ENCODE measurements around the gene HMGXB4. TPM values are rescaled to one million over a fixed set of nuclear protein-coding genes. Genes with fewer than 3 reads are reported as not detected.

HMGXB4 gene
- total RNA-seq, 2 donors from 2014 or later: 14.7 to 15.7 TPM

DNA sequence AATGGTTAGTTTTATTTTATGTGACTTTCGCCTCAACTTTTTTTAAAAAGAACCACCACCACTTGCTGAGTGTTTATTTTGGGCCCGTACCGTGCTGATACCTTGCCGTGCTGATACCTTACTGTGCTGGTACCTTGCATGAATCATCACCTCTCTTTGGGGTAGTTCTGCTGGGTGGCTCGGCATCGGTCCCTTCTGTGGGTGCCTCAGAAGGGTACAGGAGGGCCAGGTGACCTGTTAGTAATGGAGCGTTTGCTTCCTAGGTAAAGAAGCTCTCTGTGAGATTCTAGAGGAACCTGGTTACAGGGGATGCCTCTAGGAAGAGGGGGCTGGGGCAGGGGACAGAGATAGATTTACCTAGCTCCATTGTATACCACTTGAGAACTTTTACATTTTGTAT, 59.5 kb downstream of the HMGXB4 start:
- Histone ChIP-seq H3K4me1 (ENCODE audit: control insufficient read depth in 1 of 2, low read depth in 2 of 2) (peaks cover 25 to 48% of the 10 kb centered on the region in 2 donors), H3K36me3 (peaks cover 12% of the 10 kb centered on the region), H3K4me3 (no peak overlapping the region), H3K9me3 (no peaks in the 10 kb centered on the region), H3K27ac (no peak overlapping the region), H3K27me3 (replicated peaks; ENCODE audit: insufficient read depth) (no peaks in the 10 kb centered on the region)
- no peak for DNase-seq (ENCODE audit: low spot score)
- no peak for TF ChIP-seq CTCF (IDR thresholded peaks at IDR 0.05)
- ATAC-seq (ENCODE audit: insufficient number of reproducible peaks, low FRiP score, low read depth): no peak

DNA sequence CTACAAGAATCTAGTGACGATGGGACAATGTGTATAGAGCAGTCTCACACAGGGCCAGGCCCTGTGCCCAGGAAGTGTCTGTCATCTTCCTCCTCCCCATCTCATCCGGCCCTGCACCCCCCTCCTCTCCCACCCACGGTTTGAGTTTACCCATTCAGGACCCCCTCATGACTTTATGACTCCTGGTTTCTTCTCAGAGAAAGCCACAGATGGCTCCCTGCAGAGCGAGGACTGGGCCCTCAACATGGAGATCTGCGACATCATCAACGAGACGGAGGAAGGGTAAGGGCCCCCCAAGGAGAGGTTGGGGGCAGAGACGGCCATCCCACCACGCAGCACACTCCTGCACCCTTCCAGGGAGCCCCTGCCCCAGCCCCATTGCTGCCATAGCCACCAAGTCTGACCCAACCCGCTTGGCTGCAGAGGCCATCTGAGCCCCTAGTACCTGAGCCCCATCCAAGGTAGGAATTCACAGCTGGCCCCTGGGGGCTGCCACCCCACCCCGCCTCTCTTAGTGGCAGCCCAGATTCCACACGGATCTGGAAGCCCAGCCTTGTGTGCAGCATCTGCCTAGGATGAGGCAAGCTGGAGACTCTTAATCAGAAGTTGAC, 60.5 kb downstream of the HMGXB4 start:
- H3K27me3 ChIP-seq (replicated peaks; ENCODE audit: insufficient read depth): no peaks in the 10 kb centered on the region
- no peak overlapping the region for H3K4me3 ChIP-seq
- H3K27ac ChIP-seq: no peak overlapping the region
- no peaks in the 10 kb centered on the region for H3K9me3 ChIP-seq
- DNase-seq (ENCODE audit: low spot score): no peak
- no peak for ATAC-seq (ENCODE audit: insufficient number of reproducible peaks, low FRiP score, low read depth)
- no peak for TF ChIP-seq CTCF (IDR thresholded peaks at IDR 0.05)
- peaks cover 21% of the 10 kb centered on the region for H3K36me3 ChIP-seq
- peaks cover 18 to 38% of the 10 kb centered on the region in 2 donors for H3K4me1 ChIP-seq (ENCODE audit: control insufficient read depth in 1 of 2, low read depth in 2 of 2)

DNA sequence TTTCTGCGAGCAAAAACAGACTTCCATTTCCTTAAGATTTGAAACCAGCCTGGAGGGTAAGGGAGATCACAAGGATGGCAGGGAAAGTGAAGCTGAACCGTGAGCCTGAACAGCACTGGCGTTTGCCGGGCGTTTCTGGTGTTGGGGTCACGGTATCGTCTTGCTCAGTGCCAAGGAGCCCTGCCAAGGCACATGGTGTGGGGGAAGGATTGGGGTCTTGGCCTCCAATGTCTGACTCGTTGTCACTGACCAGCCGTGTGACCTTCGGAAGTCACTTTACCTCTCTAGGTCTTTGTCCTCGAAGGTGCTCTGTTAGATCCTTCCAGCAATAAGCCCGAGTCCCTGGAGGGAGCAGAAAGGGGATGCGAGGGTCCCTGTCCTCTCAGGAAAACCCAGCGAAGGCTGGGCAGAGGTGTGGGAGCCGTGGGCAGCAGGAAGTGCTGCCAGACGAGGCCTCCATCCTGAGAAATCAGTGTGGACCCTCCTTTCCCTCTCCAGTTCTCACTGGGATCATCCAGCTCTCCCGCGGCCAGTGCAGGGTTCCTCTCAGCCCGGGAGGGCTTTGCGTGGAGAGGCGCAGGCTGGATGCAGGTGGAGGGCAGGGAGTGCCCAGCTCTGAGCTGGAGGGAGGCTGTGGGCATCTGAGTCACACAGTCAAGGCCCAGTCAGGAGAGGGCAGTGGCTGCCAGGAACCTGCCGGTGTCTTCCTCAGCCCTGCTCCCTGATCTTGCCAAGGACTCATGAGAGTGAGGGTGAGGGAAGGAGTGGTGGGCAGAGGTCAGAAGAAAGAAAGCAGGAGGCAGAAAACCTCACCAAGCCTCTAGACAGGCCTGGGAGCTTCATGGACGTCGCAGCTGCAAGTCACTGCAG, 61.3 kb downstream of the HMGXB4 start:
- ATAC-seq (ENCODE audit: insufficient number of reproducible peaks, low FRiP score, low read depth): no peak
- H3K9me3 ChIP-seq: no peaks in the 10 kb centered on the region
- TF ChIP-seq CTCF (IDR thresholded peaks at IDR 0.05): no peak
- no peak overlapping the region for H3K27ac ChIP-seq
- H3K4me3 ChIP-seq: no peak overlapping the region
- no peaks in the 10 kb centered on the region for H3K27me3 ChIP-seq (replicated peaks; ENCODE audit: insufficient read depth)
- peaks cover 13 to 30% of the 10 kb centered on the region in 2 donors for H3K4me1 ChIP-seq (ENCODE audit: control insufficient read depth in 1 of 2, low read depth in 2 of 2)
- no peak for DNase-seq (ENCODE audit: low spot score)
- H3K36me3 ChIP-seq: peaks cover 29% of the 10 kb centered on the region

DNA sequence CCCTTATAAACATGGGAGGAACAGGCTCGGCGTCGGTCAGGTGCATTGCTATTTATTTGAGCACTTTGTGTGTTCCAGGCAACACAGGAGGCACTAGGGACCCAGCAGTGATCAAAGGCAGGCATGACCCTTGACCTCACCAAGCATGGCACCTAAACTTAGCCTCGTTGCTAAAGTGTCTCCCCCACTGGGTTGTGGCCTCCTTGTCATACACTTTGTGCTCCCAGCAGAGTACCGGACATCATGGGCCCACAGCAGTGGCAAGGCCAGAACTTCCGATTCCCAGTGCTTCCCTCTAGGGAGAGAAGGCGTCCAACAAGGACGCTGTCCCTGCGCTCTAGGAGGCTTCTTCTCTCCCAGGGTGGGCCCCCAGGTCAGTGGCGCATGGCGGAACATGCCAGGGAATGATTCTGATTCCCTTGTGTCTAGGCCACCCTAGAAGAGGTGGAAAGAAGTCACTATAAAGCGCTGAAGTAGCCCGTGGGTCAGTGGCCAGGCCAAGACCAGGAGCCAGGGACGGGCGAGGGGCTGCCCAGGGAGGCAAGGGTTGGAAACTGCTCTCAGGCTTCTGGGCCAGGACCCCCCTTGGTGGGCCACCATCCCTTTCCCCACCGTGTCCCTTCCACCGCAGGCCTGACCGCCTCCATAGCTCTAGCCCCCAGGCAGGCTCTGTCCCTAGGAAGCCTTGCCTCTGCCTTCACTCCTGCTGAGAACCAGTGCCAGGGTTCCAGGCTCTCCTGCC, 62.1 kb downstream of the HMGXB4 start:
- Histone ChIP-seq H3K4me1 (ENCODE audit: control insufficient read depth in 1 of 2, low read depth in 2 of 2) (peaks cover 8 to 21% of the 10 kb centered on the region in 2 donors), H3K9me3 (no peaks in the 10 kb centered on the region), H3K4me3 (no peak overlapping the region), H3K36me3 (peaks cover 37% of the 10 kb centered on the region), H3K27ac (no peak overlapping the region), H3K27me3 (replicated peaks; ENCODE audit: insufficient read depth) (no peaks in the 10 kb centered on the region)
- ATAC-seq (ENCODE audit: insufficient number of reproducible peaks, low FRiP score, low read depth): no peak
- TF ChIP-seq CTCF (IDR thresholded peaks at IDR 0.05): no peak
- DNase-seq (ENCODE audit: low spot score): no peak

GRCh38 chr22:35322126-35322525, 64.8 kb downstream of the HMGXB4 start:
- H3K4me1 ChIP-seq (ENCODE audit: control insufficient read depth in 1 of 2, low read depth in 2 of 2): no peaks in the 10 kb centered on the region
- no peaks in the 10 kb centered on the region for H3K9me3 ChIP-seq
- DNase-seq (ENCODE audit: low spot score): no peak
- ATAC-seq (ENCODE audit: insufficient number of reproducible peaks, low FRiP score, low read depth): no peak
- TF ChIP-seq CTCF (IDR thresholded peaks at IDR 0.05): no peak
- no peak overlapping the region for H3K27ac ChIP-seq
- H3K4me3 ChIP-seq: no peak overlapping the region
- peaks cover 48% of the 10 kb centered on the region for H3K36me3 ChIP-seq
- H3K27me3 ChIP-seq (replicated peaks; ENCODE audit: insufficient read depth): no peaks in the 10 kb centered on the region
